Stomach smooth muscle (tissue), 2 donors: ENCODE measurements around the gene CREB3.

Experiments
- H3K27ac ChIP-seq: one replicate; pipeline ENCODE4 v1.7.0; 2013; ENCODE audit warnings: mild to moderate bottlenecking, low read length, inconsistent platforms
- H3K27me3 ChIP-seq, 2 donors: one replicate each; pipeline ENCODE4 v1.7.0; 2013; ENCODE audit warnings: low read length in 2 of 2; ENCODE audit not compliant: insufficient read depth in 2 of 2, control insufficient read depth in 1 of 2
- H3K36me3 ChIP-seq, 2 donors: one replicate each; pipeline ENCODE4 v1.7.0; 2013; ENCODE audit warnings: low read length in 2 of 2; ENCODE audit not compliant: control insufficient read depth in 2 of 2, insufficient read depth in 2 of 2
- H3K4me1 ChIP-seq: one replicate; pipeline ENCODE4 v1.7.0; 2013; ENCODE audit warnings: low read length; ENCODE audit not compliant: control insufficient read depth, insufficient read depth
- H3K4me3 ChIP-seq, 2 donors: one replicate each; pipeline ENCODE4 v1.7.0; 2013; ENCODE audit warnings: low read length in 2 of 2
- H3K9ac ChIP-seq, 2 donors: one replicate each; pipeline ENCODE4 v1.7.0; 2013; ENCODE audit warnings: low read length in 2 of 2, mild to moderate bottlenecking in 1 of 2
- H3K9me3 ChIP-seq, 2 donors: one replicate each; pipeline ENCODE4 v1.7.0; 2013; ENCODE audit warnings: low read length in 2 of 2; ENCODE audit not compliant: control insufficient read depth in 2 of 2
- donor health status: healthy.
- donor health status: Pancreatic carcinoma.

The CREB3 gene

DNA sequence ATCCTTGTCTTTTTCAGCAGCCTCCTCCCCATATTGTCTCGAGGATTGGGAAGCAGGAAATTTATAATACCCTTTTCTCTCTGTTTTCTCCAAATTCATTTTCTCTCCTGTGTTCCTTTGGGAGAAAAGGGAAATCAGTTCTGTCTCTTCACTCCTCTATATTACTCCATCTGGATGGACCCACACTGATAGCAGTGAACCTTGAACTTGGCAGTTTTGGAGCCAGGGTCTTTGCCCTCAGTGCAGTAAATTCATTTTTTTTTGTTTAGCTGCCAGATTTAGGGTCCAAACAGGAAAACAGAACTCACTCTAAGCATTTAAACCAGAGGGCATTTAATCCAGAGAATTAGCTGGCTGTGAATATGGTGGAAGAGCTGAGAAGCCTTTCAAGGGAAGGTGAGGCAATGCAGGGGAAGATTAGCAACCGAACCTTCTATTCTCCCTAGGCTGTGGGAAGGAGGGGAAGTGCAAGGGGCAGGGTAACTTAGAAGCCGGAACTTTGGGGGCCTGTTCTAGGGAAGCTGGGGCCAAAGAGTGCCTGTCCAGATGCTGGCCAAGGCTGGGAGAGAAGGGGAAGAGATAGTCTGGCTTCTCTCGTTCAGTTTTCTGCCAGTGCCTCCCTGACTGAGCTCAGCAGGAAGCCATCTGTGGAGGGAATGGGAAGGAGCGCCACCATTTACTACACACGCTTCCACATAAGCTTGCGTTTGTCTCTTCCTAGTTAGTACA lies 42.6 kb downstream of the CREB3 start:
- H3K27ac ChIP-seq, result no peak overlapping the region
- no peaks in the 10 kb centered on the region for H3K27me3 ChIP-seq
- H3K36me3 ChIP-seq, result no peaks in the 10 kb centered on the region
- H3K9me3 ChIP-seq, result no peaks in the 10 kb centered on the region
- peaks cover 9% of the 10 kb centered on the region for H3K4me1 ChIP-seq
- H3K9ac ChIP-seq, result no peak overlapping the region
- no peak overlapping the region for H3K4me3 ChIP-seq

DNA sequence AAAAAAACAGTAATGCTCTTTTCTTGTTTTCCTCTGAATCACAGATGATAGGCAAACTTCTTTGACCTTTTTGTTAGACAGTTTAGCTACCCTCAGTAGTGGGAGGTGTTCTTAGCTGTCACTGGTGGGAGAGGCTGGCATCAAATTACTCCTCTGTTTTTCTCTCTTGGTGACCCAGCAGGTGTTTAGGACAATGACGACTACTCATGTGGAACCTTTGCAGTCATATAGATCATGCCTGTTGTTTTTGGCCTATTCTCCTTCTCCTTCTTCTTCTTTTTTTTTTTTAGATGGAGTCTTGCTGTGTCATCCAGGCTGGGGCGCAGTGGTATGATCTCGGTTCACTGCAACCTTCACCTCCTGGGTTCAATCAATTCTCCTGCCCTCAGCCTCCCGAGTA lies 43.6 kb downstream of the CREB3 start:
- Histone ChIP-seq H3K4me3 (no peak overlapping the region), H3K9me3 (no peaks in the 10 kb centered on the region), H3K4me1 (peaks cover 3% of the 10 kb centered on the region), H3K27ac (no peak overlapping the region), H3K36me3 (no peaks in the 10 kb centered on the region), H3K27me3 (no peaks in the 10 kb centered on the region), H3K9ac (no peak overlapping the region)

DNA sequence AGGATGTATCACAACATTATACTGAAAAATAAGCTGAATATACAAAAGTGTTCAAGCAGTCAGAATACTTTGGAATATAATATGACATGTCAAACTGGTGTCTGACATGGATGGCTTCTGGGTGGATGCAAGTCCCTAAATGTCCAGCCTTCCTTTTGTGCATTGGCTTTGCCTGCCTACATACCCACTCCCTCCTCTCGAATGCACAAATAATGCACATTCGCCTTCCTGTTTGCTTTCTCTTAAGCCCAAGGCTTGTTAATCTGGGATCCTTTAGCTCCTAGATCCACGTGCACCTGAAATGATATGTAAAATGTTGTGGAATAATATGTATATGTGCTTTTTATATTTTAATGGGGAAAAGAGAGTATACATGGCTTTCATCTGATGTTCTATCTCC lies 46.0 kb downstream of the CREB3 start:
- Histone ChIP-seq H3K36me3 (no peaks in the 10 kb centered on the region), H3K9me3 (no peaks in the 10 kb centered on the region), H3K27ac (no peak overlapping the region), H3K9ac (no peak overlapping the region), H3K27me3 (no peaks in the 10 kb centered on the region), H3K4me1 (no peaks in the 10 kb centered on the region), H3K4me3 (no peak overlapping the region)

DNA sequence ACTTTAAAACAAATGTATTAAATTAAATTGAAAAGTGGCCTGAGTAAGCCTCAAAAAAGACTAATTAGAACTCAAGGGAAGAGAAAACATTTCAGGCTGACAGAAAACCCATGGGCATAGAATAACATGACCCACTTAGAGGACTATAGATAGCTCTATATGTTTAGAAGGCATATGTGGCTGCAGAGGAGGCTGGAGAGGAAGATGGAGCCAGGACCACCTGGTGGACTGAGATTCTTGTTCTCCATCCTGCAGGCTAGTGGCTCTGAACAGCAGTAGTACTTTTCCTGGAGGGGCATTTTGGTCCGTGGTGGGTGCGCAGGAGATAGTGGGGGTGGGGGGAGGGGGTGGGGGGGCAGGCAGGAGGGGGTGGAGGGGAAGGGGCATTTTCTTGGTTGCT lies 48.6 kb downstream of the CREB3 start:
- Histone ChIP-seq H3K27me3 (no peaks in the 10 kb centered on the region), H3K4me1 (no peaks in the 10 kb centered on the region), H3K9me3 (no peaks in the 10 kb centered on the region), H3K27ac (no peak overlapping the region), H3K36me3 (no peaks in the 10 kb centered on the region), H3K9ac (no peak overlapping the region), H3K4me3 (no peak overlapping the region)

DNA sequence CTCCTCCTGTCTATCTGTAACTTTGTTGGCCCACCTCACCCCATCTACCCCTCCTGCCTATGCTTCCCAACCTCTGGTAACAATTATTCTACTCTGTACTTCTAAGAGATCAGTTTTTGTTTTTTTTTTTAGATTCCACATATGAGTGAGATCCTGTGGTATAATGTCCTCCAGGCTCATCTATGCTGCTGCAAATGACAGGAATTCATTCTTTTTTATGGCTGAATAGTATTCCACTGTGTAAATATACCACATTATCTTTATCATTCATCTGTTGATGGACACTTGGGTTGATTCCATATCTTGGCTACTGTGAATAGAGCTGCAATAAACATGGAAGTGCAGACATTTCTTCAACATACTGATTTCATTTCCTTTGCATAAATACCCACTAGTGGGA lies 51.0 kb downstream of the CREB3 start:
- Histone ChIP-seq H3K9ac (no peak overlapping the region), H3K4me3 (no peak overlapping the region)

More for the DNA sequence above, 51.0 kb downstream of the CREB3 start:
- Histone ChIP-seq H3K9me3 (no peaks in the 10 kb centered on the region), H3K27me3 (no peaks in the 10 kb centered on the region), H3K36me3 (peaks cover 0 to 2% of the 10 kb centered on the region in 2 donors), H3K27ac (no peak overlapping the region), H3K4me1 (no peaks in the 10 kb centered on the region)
